ENCODE results near the gene DTNB.
A peak's percentile ranks its signal among the peaks of the same experiment; 100 is the strongest.
"Not testable (repeated sequence)": the region's sequence is repeated elsewhere in the genome, so short reads cannot be mapped to it uniquely, and the experiment has no call there.

The DTNB gene

GRCh38 chr2:25587361-25587760 is 86.0 kb downstream of the DTNB start:
- DNase-seq (ENCODE audit: low read depth) = no peak

- no peak for DNase-seq (ENCODE audit: low read depth)
Observed at GRCh38 chr2:25586726-25587144, 86.6 kb downstream of the DTNB start.

GRCh38 chr2:25585189-25585588 is 88.2 kb downstream of the DTNB start:
- DNase-seq (ENCODE audit: low read depth) = no peak

- no peak for DNase-seq (ENCODE audit: low read depth)
Observed at GRCh38 chr2:25582077-25582830, 91.1 kb downstream of the DTNB start.

GRCh38 chr2:25576596-25576995 is 96.8 kb downstream of the DTNB start:
- no peak for DNase-seq (ENCODE audit: low read depth)

- no peak for DNase-seq (ENCODE audit: low read depth)
Observed at GRCh38 chr2:25572638-25573037, 100.7 kb downstream of the DTNB start.

- no peak for DNase-seq (ENCODE audit: low read depth)
Observed at GRCh38 chr2:25570161-25570845, 103.1 kb downstream of the DTNB start.

- no peak for DNase-seq (ENCODE audit: low read depth)
Observed at GRCh38 chr2:25567406-25567805, 106.0 kb downstream of the DTNB start.

DNA sequence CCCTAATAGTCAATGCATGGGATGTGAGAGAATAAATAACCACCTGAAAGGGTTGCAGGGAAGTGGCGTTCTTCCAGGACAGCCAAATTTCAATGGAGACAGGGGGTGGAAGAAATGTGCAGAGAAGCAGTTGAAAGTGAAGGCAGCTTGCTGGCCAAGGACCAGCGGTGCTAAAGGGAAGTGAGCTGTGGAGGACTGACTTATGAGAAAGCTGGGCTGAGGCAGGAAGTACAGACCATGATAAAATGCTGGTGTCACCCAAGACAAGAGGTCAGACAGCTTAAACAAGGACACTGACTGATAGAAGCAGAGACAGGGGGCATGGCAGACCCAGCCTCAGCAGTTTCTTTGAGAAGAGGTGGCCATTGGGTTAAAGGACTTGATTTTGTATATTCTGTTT is 106.7 kb downstream of the DTNB start:
- no peak for DNase-seq (ENCODE audit: low read depth)

GRCh38 chr2:25566094-25566493 is 107.3 kb downstream of the DTNB start:
- DNase-seq (ENCODE audit: low read depth) = no peak

GRCh38 chr2:25561136-25561850 is 112.1 kb downstream of the DTNB start:
- DNase-seq (ENCODE audit: low read depth) = no peak

DNA sequence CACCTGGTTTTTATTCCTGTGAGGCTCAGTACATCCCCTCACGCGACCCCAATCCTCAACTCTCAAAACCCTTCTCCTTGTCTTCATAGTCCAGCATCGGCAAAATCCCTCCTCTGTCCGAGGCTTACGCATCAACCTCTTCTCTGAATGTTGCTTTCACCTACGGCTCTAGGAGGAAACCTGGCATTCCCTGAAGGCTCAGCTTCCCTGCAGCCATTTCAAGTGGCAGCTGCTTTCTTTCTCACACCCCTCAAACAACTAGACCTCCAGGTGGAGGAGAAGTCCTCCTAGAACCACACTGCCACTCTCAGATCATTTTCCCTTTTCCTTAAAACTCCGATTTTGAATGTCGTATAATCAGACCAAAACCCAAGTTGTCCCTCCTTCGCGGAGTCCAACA is 114.2 kb downstream of the DTNB start:
- DNase-seq (ENCODE audit: low read depth) = no peak

DNA sequence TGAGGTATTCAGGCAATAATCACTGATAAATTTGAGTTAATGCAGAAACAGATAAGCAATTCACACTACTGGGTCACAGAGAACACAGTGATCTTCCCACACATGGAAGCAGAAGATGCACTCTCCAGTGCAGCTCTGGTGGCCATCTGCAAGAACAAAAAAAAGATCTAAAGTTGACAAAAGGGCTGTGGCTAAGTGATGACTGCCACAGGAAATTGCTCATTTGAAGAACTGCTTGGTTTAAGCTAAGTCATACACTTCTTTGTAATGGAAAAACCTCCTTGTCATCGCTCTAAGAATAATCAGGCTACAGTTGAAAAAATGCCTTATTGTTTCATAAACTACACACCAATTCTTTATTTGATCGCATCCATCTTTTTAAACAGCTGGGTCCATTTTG is 115.1 kb downstream of the DTNB start:
- peak; percentile 41 for DNase-seq (ENCODE audit: low read depth)

- DNase-seq (ENCODE audit: low read depth) = no peak
Observed at GRCh38 chr2:25557179-25558036, 116.0 kb downstream of the DTNB start.

DNA sequence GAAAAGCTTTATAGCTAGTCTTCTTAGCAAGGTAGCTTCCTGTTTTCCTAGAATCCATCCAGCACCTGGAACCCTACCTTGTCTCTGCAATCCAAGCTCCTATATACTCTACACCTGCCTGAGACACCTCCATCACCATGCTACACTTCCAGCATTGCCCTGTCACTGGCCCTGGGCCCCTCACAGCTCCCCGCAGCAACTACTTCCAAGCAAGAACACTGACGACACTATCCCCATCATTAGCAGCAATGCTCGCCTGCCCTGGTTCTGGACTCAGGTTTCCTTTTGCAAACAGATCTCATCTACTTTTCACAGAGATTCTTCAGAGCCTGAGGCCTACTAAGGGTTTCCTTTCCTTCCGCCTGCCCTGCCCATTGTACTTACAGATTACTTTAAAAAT is 121.1 kb downstream of the DTNB start:
- no peak for DNase-seq (ENCODE audit: low read depth)

DNA sequence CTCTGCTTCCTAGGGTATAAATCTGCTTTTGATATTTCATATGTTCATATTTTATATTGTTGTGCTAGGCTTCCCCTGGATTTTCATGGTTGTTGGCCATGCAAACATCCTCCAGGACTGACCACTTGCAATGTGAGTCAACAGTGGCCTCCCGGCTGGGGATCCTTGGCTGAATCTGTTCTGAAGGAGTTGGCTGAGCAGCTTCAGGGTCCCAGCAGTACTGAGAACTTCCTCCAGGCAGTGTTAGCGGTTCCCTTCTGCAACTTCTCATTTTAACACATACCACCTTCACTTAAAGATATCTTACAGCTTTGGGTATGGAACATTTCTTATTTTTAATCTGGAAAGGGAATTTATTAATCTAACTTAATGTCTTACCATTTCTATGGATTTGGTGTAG is 122.1 kb downstream of the DTNB start:
- no peak for DNase-seq (ENCODE audit: low read depth)

DNA sequence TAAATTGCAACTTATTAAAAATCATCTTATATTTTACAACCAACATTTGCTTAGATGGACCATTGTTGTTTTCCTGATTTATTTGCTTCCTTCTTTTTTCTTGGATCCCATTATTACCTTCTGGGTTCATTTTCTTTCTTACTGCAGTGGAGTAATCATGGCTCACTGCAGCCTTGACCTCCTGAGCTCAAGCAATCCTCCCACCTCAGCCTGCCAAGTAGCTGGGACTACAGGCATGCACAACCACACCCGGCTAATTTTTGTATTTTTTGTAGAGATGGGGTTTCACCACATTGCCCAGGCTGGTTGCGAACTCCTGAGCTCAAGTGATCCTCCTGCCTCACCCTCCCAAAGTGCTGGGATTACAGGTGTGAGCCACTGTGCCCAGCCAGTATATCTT is 123.8 kb downstream of the DTNB start:
- DNase-seq (ENCODE audit: low read depth) = not testable (repeated sequence)

- no peak for DNase-seq (ENCODE audit: low read depth)
Observed at GRCh38 chr2:25548601-25549000, 124.8 kb downstream of the DTNB start.

GRCh38 chr2:25546852-25547251 is 126.5 kb downstream of the DTNB start:
- DNase-seq (ENCODE audit: low read depth) = no peak

DNA sequence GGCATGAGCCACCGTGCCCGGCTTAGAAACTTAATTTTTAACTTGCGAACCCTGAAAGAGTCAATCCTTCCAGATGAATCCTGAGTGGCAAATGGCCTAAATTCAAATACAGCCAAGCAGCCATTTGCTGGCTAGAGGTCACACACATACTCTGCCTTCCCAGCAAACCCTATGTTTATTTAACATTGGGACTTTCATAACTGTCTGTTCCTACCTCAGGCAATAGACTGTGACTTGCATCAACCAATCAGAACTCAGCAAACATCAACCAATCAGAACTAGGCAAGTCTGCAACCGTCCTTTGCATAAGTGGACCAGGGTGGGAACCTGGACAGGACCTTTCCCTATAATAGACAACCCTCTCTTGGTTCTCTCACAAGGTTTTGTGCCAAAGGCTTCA is 127.5 kb downstream of the DTNB start:
- no peak for DNase-seq (ENCODE audit: low read depth)

GRCh38 chr2:25544445-25544844 is 128.9 kb downstream of the DTNB start:
- no peak for DNase-seq (ENCODE audit: low read depth)

GRCh38 chr2:25543939-25544338 is 129.4 kb downstream of the DTNB start:
- DNase-seq (ENCODE audit: low read depth) = no peak
